Heart left ventricle (tissue), 13 donors: ENCODE results near the gene BCL2L1.
"Not testable (repeated sequence)": the region's sequence is repeated elsewhere in the genome, so short reads cannot be mapped to it uniquely, and the experiment has no call there.

ENCODE experiments used
- POLR2A ChIP-seq, 2 donors: fragments of 450-650 bp; IDR thresholded peaks; one replicate each; pipeline ENCODE4 v1.6.1; 2017; ENCODE audit warnings: antibody characterized with exemption in 2 of 2, mild to moderate bottlenecking in 2 of 2, moderate library complexity in 2 of 2
- TF ChIP-seq, protein P1 (sequence below), 12 donors: fragments of 200-600 bp; sonication (generic) in 4 of 12; IDR thresholded peaks; one replicate each; pipeline versions ENCODE4 v1.5.0 to v1.8.0; 2018 to 2022; ENCODE audit warnings: antibody characterized with exemption in 12 of 12, mild to moderate bottlenecking in 5 of 12
- donor health status: ischemic (EF 13 %, LVEDD 7.1; RV severe dilation, severe dysfunction).
- donor health status: DM: no; HTN: yes; CAD: no.
- donor health status: DM: no; HTN: no; CAD: no.
- donor health status: ischemic (EF 25% LVEDD 6.9; RV normal size, moderate dysfunction).
- donor health status: ischemic (EF 25% LVEDD 5.7; RV mildly dilated, moderate dysfunction).
- donor health status: ischemic (EF 35%, LVEDD 5.7; RV mildly dilated, moderate dysfunction).
- donor health status: nonischemic (EF 11% LVEDD 7.7; RV severe dilation, severe dysfunction).
- donor health status: DM: yes; HTN: yes; CAD: no.
- donor health status: PGD.
- donor health status: ischemic (EF 29% LVEDD 5.4; RV normal size, mild dysfunction).
- donor health status: nonischemic (EF 23%, LVEDD 6.1; RV moderate dilation, normal function).

DNA sequence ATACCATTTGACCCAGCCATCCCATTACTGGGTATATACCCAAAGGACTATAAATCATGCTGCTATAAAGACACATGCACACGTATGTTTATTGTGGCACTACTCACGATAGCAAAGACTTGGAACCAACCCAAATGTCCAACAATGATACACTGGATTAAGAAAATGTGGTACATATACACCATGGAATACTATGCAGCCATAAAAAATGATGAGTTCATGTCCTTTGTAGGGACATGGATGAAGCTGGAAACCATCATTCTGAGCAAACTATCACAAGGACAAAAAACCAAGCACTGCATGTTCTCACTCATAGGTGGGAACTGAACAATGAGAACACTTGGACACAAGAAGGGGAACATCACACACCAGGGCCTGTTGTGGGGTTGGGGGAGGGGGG is 94.6 kb downstream of the BCL2L1 start:
- TF ChIP-seq, protein P1, sequence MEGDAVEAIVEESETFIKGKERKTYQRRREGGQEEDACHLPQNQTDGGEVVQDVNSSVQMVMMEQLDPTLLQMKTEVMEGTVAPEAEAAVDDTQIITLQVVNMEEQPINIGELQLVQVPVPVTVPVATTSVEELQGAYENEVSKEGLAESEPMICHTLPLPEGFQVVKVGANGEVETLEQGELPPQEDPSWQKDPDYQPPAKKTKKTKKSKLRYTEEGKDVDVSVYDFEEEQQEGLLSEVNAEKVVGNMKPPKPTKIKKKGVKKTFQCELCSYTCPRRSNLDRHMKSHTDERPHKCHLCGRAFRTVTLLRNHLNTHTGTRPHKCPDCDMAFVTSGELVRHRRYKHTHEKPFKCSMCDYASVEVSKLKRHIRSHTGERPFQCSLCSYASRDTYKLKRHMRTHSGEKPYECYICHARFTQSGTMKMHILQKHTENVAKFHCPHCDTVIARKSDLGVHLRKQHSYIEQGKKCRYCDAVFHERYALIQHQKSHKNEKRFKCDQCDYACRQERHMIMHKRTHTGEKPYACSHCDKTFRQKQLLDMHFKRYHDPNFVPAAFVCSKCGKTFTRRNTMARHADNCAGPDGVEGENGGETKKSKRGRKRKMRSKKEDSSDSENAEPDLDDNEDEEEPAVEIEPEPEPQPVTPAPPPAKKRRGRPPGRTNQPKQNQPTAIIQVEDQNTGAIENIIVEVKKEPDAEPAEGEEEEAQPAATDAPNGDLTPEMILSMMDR (IDR thresholded peaks at IDR 0.05) = not testable (repeated sequence)
- TF ChIP-seq POLR2A (IDR thresholded peaks at IDR 0.05) = not testable (repeated sequence)
